A549 (cell line): ENCODE measurements around the gene AP3S2. TPM values are rescaled to one million over a fixed set of nuclear protein-coding genes. Genes with fewer than 3 reads are reported as not detected.
A peak's percentile ranks its signal among the peaks of the same experiment; 100 is the strongest.

Experiments used
- ATAC-seq, 2 experiments: fragments of 200-7000 bp in 1 of 2; fragments of >200 bp in 1 of 2; cut with Nextera tagmentation in 1 of 2; cut with Tn5 transposase in 1 of 2; 3 replicates each; pipeline versions ENCODE4 v1.8.0 to v1.9.1; 2018 to 2020; ENCODE audit warnings: mild to moderate bottlenecking in 1 of 2, moderate library complexity in 1 of 2
- CTCF ChIA-PET: fragments of 300-600 bp; sonication (Branson Sonifier 250); formaldehyde crosslinking; extraction: SDS; loops from one replicate; lab custom pipeline; 2021; ENCODE audit warnings: antibody characterized with exemption, inconsistent platforms; lab: Yijun Ruan, JAX
- POLR2A ChIA-PET: fragments of 350-600 bp; formaldehyde crosslinking; extraction: SDS; loops from one replicate; lab custom pipeline; 2021; ENCODE audit warnings: antibody characterized with exemption, inconsistent platforms; lab: Yijun Ruan, JAX
- DNase-seq, 2 experiments: peaks; one replicate each; pipeline versions ENCODE4 v3.0.0 to v3.0.0-alpha.2; 2011 to 2016; ENCODE audit warnings: low read depth in 1 of 2, low spot score in 1 of 2
- FAIRE-seq: peaks from 2 replicates; lab custom pipeline; 2011; peaks lifted over from hg19 to GRCh38; lab: Jason Lieb, UNC
- H3K27ac ChIP-seq, 2 experiments: fragments of >200 bp; sonication (Bioruptor Twin); formaldehyde crosslinking; 3 replicates each; pipeline ENCODE4 v1.5.1; 2016 to 2017
- H3K4me1 ChIP-seq: fragments of >200 bp; sonication (Bioruptor Twin); formaldehyde crosslinking; 3 replicates; pipeline ENCODE4 v1.6.1; 2016
- H3K4me2 ChIP-seq: fragments of >200 bp; sonication (Bioruptor Twin); formaldehyde crosslinking; 3 replicates; pipeline ENCODE4 v1.6.1; 2016
- H3K4me3 ChIP-seq: fragments of >200 bp; sonication (Bioruptor Twin); formaldehyde crosslinking; 3 replicates; pipeline ENCODE4 v1.5.1; 2016
- H3K9me3 ChIP-seq: fragments of >200 bp; sonication (Bioruptor Twin); formaldehyde crosslinking; 3 replicates; pipeline ENCODE4 v1.6.1; 2016
- BHLHE40 ChIP-seq: IDR thresholded peaks from 2 replicates; pipeline ENCODE4 v1.6.1; 2012; ENCODE audit warnings: low read depth, low read length, inconsistent platforms
- CHD2 ChIP-seq: fragments of 150-350 bp; IDR thresholded peaks from 2 replicates; pipeline ENCODE4 v1.6.1; 2014; ENCODE audit warnings: low read length; ENCODE audit not compliant: partially characterized antibody
- CHD4 ChIP-seq: fragments of 200-600 bp; sonication (generic); IDR thresholded peaks from 2 replicates; pipeline ENCODE4 v1.6.1; 2016; ENCODE audit warnings: antibody characterized with exemption, mild to moderate bottlenecking, borderline replicate concordance
- EHF ChIP-seq: fragments of 250-450 bp; sonication (Bioruptor Pico); IDR thresholded peaks from 2 replicates; pipeline ENCODE4 v1.5.0; 2020; ENCODE audit warnings: mild to moderate bottlenecking
- EP300 ChIP-seq, 2 experiments: fragments of >200 bp; sonication (Bioruptor Twin); formaldehyde crosslinking; IDR thresholded peaks; 2 replicates in 1 of 2; 3 replicates in 1 of 2; pipeline ENCODE4 v1.6.1; 2016 to 2017
- GATA3 ChIP-seq: IDR thresholded peaks from 2 replicates; pipeline ENCODE4 v1.6.1; 2012; ENCODE audit warnings: borderline replicate concordance
- HEYL ChIP-seq: fragments of 250-450 bp; sonication (Bioruptor Pico); IDR thresholded peaks from 2 replicates; pipeline ENCODE4 v1.8.0; 2021; ENCODE audit warnings: mild to moderate bottlenecking, moderate library complexity
- HOXB13 ChIP-seq: fragments of 250-450 bp; sonication (Bioruptor Pico); IDR thresholded peaks from 2 replicates; pipeline ENCODE4 v1.5.0; 2020; ENCODE audit warnings: low read depth, mild to moderate bottlenecking, moderate library complexity
- JUN ChIP-seq, 2 experiments: fragments of >200 bp; sonication (Bioruptor Twin); formaldehyde crosslinking; IDR thresholded peaks; 2 replicates in 1 of 2; 3 replicates in 1 of 2; pipeline ENCODE4 v1.6.1; 2016 to 2017
- JUNB ChIP-seq: fragments of >200 bp; sonication (Bioruptor Twin); formaldehyde crosslinking; IDR thresholded peaks from 2 replicates; pipeline ENCODE4 v1.6.1; 2016
- KDM5A ChIP-seq: fragments of 200-600 bp; sonication (generic); IDR thresholded peaks from 2 replicates; pipeline ENCODE4 v1.6.1; 2016; ENCODE audit warnings: antibody characterized with exemption, mild to moderate bottlenecking
- MAZ ChIP-seq: fragments of 150-350 bp; IDR thresholded peaks from 2 replicates; pipeline ENCODE4 v1.6.1; 2014; ENCODE audit warnings: antibody characterized with exemption, low read depth, low read length, borderline replicate concordance
- NR3C1 ChIP-seq: fragments of >200 bp; sonication (Bioruptor Twin); formaldehyde crosslinking; IDR thresholded peaks from 3 replicates; pipeline ENCODE4 v1.6.1; 2017
- PHF8 ChIP-seq: fragments of 200-600 bp; sonication (generic); IDR thresholded peaks from 2 replicates; pipeline ENCODE4 v1.6.1; 2016; ENCODE audit warnings: low read depth, mild to moderate bottlenecking, antibody characterized with exemption, moderate library complexity, borderline replicate concordance
- POLR2AphosphoS2 ChIP-seq: conservative IDR thresholded peaks from 2 replicates; pipeline ENCODE4 v1.6.1; 2012; ENCODE audit warnings: low read length, improper control_type of control experiment, inconsistent platforms
- RAD21 ChIP-seq, 2 experiments: fragments of >200 bp in 1 of 2; sonication (Bioruptor Twin) in 1 of 2; formaldehyde crosslinking in 1 of 2; IDR thresholded peaks in 1 of 2; conservative IDR thresholded peaks in 1 of 2; 2 replicates in 1 of 2; 3 replicates in 1 of 2; pipeline ENCODE4 v1.6.1; 2012 to 2018; ENCODE audit warnings: inconsistent platforms in 1 of 2
- RARB ChIP-seq: fragments of 250-450 bp; sonication (Bioruptor Pico); IDR thresholded peaks from 2 replicates; pipeline ENCODE4 v1.8.0; 2021; ENCODE audit warnings: mild to moderate bottlenecking, moderate library complexity
- SREBF2 ChIP-seq: fragments of 450-650 bp; IDR thresholded peaks from 2 replicates; pipeline ENCODE4 v1.6.1; 2014; ENCODE audit warnings: mild to moderate bottlenecking, moderate library complexity
- TFCP2L1 ChIP-seq: fragments of 250-450 bp; sonication (Bioruptor Pico); IDR thresholded peaks from 2 replicates; pipeline ENCODE4 v1.5.0; 2021; ENCODE audit warnings: mild to moderate bottlenecking
- TP53 ChIP-seq: fragments of 250-450 bp; sonication (Bioruptor Pico); IDR thresholded peaks from 2 replicates; pipeline ENCODE4 v1.5.0; 2021; ENCODE audit warnings: mild to moderate bottlenecking, moderate library complexity
- ZC3H11A ChIP-seq: fragments of 450-650 bp; IDR thresholded peaks from 2 replicates; pipeline ENCODE4 v1.6.1; 2014; ENCODE audit warnings: antibody characterized with exemption, mild to moderate bottlenecking
- ZFP36 ChIP-seq: fragments of 450-650 bp; IDR thresholded peaks from 2 replicates; pipeline ENCODE4 v1.6.1; 2014; ENCODE audit warnings: borderline replicate concordance; ENCODE audit not compliant: partially characterized antibody
- ZNF302 ChIP-seq: fragments of 250-450 bp; sonication (Bioruptor Pico); IDR thresholded peaks from 2 replicates; pipeline ENCODE4 v1.9.0; 2021; ENCODE audit warnings: inconsistent platforms, mild to moderate bottlenecking, moderate library complexity
- ZSCAN20 ChIP-seq: fragments of 250-450 bp; sonication (Bioruptor Pico); IDR thresholded peaks from 2 replicates; pipeline ENCODE4 v1.8.0; 2022; ENCODE audit warnings: mild to moderate bottlenecking, moderate library complexity
- WGBS: methylation state at CpG from one replicate; pipeline ENCODE4 v1.1.6; 2017; ENCODE audit errors: missing lambda C conversion rate; 5-methylcytosine and 5-hydroxymethylcytosine counted together
- polyA plus RNA-seq, 4 experiments: library from polyadenylated mRNA; depleted of rRNA in 3 of 4; stranded (reverse); fragments of >200 nt; fragmentation: RNase III in 1 of 4; extraction: RNeasy Plus Mini Kit Qiagen cat#74134 plus additional on column Dnase treatment in 1 of 4; gene quantifications; 2 replicates in 3 of 4; 3 replicates in 1 of 4; pipeline ENCODE4 v1.2.3, GENCODE V29; 2011 to 2017
- TF ChIP-seq, protein P1 (sequence below): fragments of 450-650 bp; IDR thresholded peaks from 2 replicates; pipeline ENCODE4 v1.6.1; 2014; ENCODE audit warnings: antibody characterized with exemption
- TF ChIP-seq, protein P2 (sequence below): fragments of 150-350 bp; IDR thresholded peaks from 2 replicates; pipeline ENCODE4 v1.6.1; 2014; ENCODE audit warnings: low read depth, mild to moderate bottlenecking, low read length
- TF ChIP-seq, protein P3 (sequence below): fragments of 250-450 bp; sonication (Bioruptor Pico); IDR thresholded peaks from 2 replicates; pipeline ENCODE4 v1.5.0; 2020; ENCODE audit warnings: low read depth, mild to moderate bottlenecking, moderate library complexity
- TF ChIP-seq, protein P4 (sequence below): fragments of >200 bp; sonication (Bioruptor Twin); formaldehyde crosslinking; IDR thresholded peaks from 3 replicates; pipeline ENCODE4 v1.6.1; 2016
- TF ChIP-seq, protein P5 (sequence below): IDR thresholded peaks from 2 replicates; pipeline ENCODE4 v1.6.1; 2012

AP3S2 gene
- polyA plus RNA-seq, 2 of the 4 experiments (the other 2 are of a cell fraction) = 85.1 to 85.9 TPM

DNA sequence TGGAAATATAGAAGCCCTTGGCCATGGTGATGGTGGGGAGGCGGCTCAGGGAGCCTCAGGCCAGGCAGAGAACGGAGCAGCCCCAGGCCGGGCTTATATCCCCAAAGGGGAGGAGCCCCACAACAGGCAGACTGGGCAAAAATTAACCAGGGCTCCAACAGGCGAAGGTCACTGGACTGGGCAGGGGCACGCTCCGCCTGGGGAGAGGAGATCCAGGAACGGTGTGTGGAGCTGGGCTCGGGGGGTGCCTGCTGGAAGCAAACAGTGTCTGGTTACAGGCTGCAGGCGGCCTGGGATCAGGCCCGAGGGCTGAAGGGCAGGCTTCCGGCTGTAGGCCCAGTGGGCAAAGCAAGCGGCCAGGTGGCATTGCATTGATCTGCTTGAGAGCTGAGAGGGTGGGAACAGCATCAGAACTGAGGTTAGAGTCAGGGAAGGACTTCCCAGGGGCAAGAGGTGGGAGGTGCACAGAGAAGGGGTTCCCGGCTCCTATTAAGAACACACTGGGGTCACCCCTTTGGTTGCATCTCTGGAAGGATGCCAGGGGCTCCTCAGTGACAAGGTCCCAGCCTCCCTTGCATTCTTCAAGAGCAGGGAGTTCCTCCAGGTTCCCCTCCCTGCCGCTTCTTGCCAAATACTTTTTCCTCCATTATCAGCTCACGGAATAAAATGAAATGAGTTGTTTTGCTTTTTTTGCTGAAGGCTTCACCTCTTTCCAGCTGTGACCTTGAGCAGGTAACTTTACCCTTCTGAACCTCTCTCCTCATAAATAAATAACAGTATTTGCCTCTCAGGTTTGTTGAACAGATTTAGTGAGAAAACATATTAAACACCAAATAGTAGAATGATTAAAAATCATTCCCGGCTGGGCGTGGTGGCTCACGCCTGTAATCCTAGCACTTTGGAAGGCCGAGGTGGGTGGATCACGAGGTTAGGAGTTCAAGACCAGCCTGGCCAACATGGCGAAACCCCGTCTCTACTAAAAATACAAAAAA is 86.9 kb downstream of the AP3S2 start (continued):
- TF ChIP-seq ZSCAN20 (CRISPR knock-in tag) (no peak), ZC3H11A (no peak), TP53 (no peak)

DNA sequence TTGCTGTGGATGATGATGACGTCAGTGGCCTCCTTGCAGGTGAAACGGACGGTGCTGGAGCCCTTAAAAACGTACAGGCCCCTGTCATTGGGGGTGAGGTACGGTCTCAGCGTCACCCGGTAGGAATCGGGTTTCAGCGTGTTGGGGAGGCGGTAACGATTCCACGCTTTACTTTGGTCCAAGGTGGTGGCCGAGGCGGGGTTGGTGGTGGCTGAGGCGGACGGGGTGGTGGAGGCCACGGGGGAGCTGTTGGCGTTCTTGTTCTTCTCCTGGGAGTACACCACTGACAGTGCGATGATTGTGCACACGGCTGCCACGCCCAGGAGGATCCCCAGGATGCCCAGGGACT is 87.6 kb downstream of the AP3S2 start:
- 88% methylated on average over 21 of the region's 21 CpGs for WGBS

DNA sequence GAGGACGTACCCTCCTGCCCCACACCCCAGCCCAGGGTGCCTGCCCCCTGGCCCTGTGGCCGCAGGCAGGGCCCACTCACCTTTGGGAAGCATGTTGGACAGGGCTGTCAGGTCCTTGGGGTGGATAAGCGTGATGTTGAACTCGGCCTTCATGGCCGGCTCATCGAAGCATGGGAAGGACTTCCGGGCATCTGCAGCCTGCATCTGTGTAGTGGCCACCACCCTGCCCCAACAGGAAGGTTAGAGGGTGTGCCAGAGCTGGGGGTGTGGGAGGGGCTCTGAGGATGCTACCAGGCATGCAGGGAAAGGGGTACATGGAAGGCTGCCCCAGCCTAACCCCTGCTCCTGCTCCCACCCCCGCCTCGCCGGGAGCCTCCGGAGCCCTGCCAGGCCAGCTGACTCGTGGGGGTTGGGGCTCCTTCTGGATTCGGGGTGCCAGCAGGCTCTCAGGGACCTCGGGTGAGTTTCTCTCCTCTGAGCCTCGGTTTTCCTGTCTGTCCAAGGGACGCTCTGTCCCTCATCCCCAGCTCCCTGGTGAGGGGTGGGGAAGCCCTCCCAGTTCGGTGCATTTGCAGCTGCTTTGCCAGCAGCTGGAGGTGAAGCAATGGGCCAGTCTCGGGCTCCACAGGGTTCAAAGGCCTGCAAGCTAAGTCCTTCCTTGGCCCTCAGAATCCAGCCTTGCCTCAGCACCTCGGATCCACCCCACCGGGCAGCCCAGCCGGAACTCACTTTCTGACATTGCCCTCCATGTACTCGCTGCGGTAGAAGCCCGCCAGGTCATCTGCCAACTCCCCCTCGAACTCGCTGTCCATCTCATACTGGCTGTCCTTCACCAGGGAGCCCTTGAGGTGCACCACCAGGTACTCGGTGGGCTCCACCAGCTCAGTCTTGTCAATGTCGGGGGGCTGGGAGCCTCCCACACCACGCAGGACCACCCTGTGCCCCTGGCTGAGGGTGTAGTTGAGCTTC is 88.3 kb downstream of the AP3S2 start:
- 85% methylated on average over 23 of the region's 29 CpGs for WGBS
- no peak overlapping the region for H3K4me3 ChIP-seq

More for the DNA sequence above, 87.6 kb downstream of the AP3S2 start:
- H3K4me1 ChIP-seq = peaks cover 29% of the 10 kb centered on the region
- DNase-seq (no peak), ATAC-seq (no peak), FAIRE-seq (no peak)
- H3K4me3 ChIP-seq = no peak overlapping the region
- TF ChIP-seq POLR2AphosphoS2 (no peak), BHLHE40 (no peak), KDM5A (no peak), MAZ (no peak), GATA3 (no peak), ZFP36 (no peak), HOXB13 (CRISPR knock-in tag) (no peak), NR3C1 (no peak), RARB (no peak), EHF (CRISPR knock-in tag) (no peak), JUNB (no peak), CHD2 (no peak)
- TF ChIP-seq, protein P1, sequence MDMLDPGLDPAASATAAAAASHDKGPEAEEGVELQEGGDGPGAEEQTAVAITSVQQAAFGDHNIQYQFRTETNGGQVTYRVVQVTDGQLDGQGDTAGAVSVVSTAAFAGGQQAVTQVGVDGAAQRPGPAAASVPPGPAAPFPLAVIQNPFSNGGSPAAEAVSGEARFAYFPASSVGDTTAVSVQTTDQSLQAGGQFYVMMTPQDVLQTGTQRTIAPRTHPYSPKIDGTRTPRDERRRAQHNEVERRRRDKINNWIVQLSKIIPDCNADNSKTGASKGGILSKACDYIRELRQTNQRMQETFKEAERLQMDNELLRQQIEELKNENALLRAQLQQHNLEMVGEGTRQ = no peak
- TF ChIP-seq, protein P2, sequence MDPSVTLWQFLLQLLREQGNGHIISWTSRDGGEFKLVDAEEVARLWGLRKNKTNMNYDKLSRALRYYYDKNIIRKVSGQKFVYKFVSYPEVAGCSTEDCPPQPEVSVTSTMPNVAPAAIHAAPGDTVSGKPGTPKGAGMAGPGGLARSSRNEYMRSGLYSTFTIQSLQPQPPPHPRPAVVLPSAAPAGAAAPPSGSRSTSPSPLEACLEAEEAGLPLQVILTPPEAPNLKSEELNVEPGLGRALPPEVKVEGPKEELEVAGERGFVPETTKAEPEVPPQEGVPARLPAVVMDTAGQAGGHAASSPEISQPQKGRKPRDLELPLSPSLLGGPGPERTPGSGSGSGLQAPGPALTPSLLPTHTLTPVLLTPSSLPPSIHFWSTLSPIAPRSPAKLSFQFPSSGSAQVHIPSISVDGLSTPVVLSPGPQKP = no peak
- TF ChIP-seq, protein P3, sequence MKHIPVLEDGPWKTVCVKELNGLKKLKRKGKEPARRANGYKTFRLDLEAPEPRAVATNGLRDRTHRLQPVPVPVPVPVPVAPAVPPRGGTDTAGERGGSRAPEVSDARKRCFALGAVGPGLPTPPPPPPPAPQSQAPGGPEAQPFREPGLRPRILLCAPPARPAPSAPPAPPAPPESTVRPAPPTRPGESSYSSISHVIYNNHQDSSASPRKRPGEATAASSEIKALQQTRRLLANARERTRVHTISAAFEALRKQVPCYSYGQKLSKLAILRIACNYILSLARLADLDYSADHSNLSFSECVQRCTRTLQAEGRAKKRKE = no peak
- POLR2A ChIA-PET = no interaction called here
- peak overlapping the region in 1 of 2 experiments; percentile 55; a peak in 3 of 6 replicates for H3K27ac ChIP-seq
- CTCF ChIA-PET = interaction anchor here (1.0 to 3.9 kb wide), 5 partner anchors 8 to 82 kb away, joined by 3 to 19 read pairs (median 4); no protein-coding TSS in a partner anchor
- no peaks in the 10 kb centered on the region for H3K9me3 ChIP-seq
- H3K4me2 ChIP-seq = no peak overlapping the region

More for the DNA sequence above, 88.3 kb downstream of the AP3S2 start:
- ATAC-seq (no peak), FAIRE-seq (no peak), DNase-seq (no peak)
- peaks cover 29% of the 10 kb centered on the region for H3K4me1 ChIP-seq
- H3K4me2 ChIP-seq = no peak overlapping the region
- H3K27ac ChIP-seq = no peak overlapping the region
- ChIA-PET POLR2A (no interaction called here), CTCF (interaction anchor here (1.0 to 3.9 kb wide), 5 partner anchors 8 to 83 kb away, joined by 3 to 19 read pairs (median 4); no protein-coding TSS in a partner anchor)
- no peaks in the 10 kb centered on the region for H3K9me3 ChIP-seq
- TF ChIP-seq TFCP2L1 = no peak
- no peak for TF ChIP-seq ZNF302
- TF ChIP-seq EHF (CRISPR knock-in tag) = no peak
- TF ChIP-seq, protein P4, sequence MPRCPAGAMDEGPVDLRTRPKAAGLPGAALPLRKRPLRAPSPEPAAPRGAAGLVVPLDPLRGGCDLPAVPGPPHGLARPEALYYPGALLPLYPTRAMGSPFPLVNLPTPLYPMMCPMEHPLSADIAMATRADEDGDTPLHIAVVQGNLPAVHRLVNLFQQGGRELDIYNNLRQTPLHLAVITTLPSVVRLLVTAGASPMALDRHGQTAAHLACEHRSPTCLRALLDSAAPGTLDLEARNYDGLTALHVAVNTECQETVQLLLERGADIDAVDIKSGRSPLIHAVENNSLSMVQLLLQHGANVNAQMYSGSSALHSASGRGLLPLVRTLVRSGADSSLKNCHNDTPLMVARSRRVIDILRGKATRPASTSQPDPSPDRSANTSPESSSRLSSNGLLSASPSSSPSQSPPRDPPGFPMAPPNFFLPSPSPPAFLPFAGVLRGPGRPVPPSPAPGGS = no peak
- no peak for TF ChIP-seq EP300 (IDR thresholded peaks at IDR 0.05)
- TF ChIP-seq JUN (IDR thresholded peaks at IDR 0.05) = no peak
- TF ChIP-seq POLR2AphosphoS2 = no peak
- TF ChIP-seq SREBF2 = no peak
- no peak for TF ChIP-seq CHD4
- no peak for TF ChIP-seq RAD21 (conservative IDR thresholded peaks at IDR 0.05 in 1 of 2, IDR thresholded peaks at IDR 0.05 in 1 of 2)
- TF ChIP-seq, protein P5, sequence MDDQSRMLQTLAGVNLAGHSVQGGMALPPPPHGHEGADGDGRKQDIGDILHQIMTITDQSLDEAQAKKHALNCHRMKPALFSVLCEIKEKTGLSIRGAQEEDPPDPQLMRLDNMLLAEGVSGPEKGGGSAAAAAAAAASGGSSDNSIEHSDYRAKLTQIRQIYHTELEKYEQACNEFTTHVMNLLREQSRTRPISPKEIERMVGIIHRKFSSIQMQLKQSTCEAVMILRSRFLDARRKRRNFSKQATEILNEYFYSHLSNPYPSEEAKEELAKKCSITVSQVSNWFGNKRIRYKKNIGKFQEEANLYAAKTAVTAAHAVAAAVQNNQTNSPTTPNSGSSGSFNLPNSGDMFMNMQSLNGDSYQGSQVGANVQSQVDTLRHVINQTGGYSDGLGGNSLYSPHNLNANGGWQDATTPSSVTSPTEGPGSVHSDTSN = no peak
- TF ChIP-seq MAZ = no peak
- no peak for TF ChIP-seq PHF8
- TF ChIP-seq HEYL = no peak
